ENCODE data around the gene LTB4R2.

Gene LTB4R2

GRCh38 chr14:24292118-24292807, 17.7 kb upstream of the LTB4R2 start:
- H3K79me2 ChIP-seq (ENCODE audit: low read length) = no peaks in the 10 kb centered on the region
- H3K27ac ChIP-seq (ENCODE audit: low read length) = no peak overlapping the region
- no peak overlapping the region for H3K9ac ChIP-seq (ENCODE audit: low read length)
- H3K4me1 ChIP-seq (ENCODE audit: low read length) = peaks cover 39% of the 10 kb centered on the region
- H3K27me3 ChIP-seq (ENCODE audit: low read depth, low read length) = peaks cover 11% of the 10 kb centered on the region
- TF ChIP-seq EZH2phosphoT487 (IDR thresholded peaks at IDR 0.05; ENCODE audit: low read depth) (no peak), CTCF (IDR thresholded peaks at IDR 0.05; ENCODE audit: low read depth, low read length) (no peak)
- peaks cover 24% of the 10 kb centered on the region for H4K20me1 ChIP-seq (ENCODE audit: insufficient read depth, low read length)
- H3K4me3 ChIP-seq (ENCODE audit: low read length) = no peak overlapping the region
- peaks cover 21% of the 10 kb centered on the region for H3K36me3 ChIP-seq (replicated peaks; ENCODE audit: low read depth, low read length)
- H2AFZ ChIP-seq (ENCODE audit: low read depth, low read length) = no peak overlapping the region
- no peak overlapping the region for H3K4me2 ChIP-seq (ENCODE audit: low read length)
- no peaks in the 10 kb centered on the region for H3K9me3 ChIP-seq (ENCODE audit: insufficient read depth, low read length)

- Histone ChIP-seq H3K4me2 (ENCODE audit: low read length) (no peak overlapping the region), H3K9ac (ENCODE audit: low read length) (no peak overlapping the region), H3K4me1 (ENCODE audit: low read length) (peaks cover 42% of the 10 kb centered on the region), H3K36me3 (replicated peaks; ENCODE audit: low read depth, low read length) (peaks cover 21% of the 10 kb centered on the region), H3K9me3 (ENCODE audit: insufficient read depth, low read length) (no peaks in the 10 kb centered on the region), H4K20me1 (ENCODE audit: insufficient read depth, low read length) (peaks cover 24% of the 10 kb centered on the region), H3K27ac (ENCODE audit: low read length) (no peak overlapping the region), H3K27me3 (ENCODE audit: low read depth, low read length) (peaks cover 7% of the 10 kb centered on the region; the same call in 1 of the 2 replicates), H3K79me2 (ENCODE audit: low read length) (no peaks in the 10 kb centered on the region), H3K4me3 (ENCODE audit: low read length) (no peak overlapping the region), H2AFZ (ENCODE audit: low read depth, low read length) (no peak overlapping the region)
- TF ChIP-seq EZH2phosphoT487 (IDR thresholded peaks at IDR 0.05; ENCODE audit: low read depth) (no peak), CTCF (IDR thresholded peaks at IDR 0.05; ENCODE audit: low read depth, low read length) (no peak)
These were observed 16.4 kb upstream of the LTB4R2 start for GRCh38 chr14:24293525-24293924.

- H3K36me3 ChIP-seq (replicated peaks; ENCODE audit: low read depth, low read length) = peaks cover 13% of the 10 kb centered on the region
- H4K20me1 ChIP-seq (ENCODE audit: insufficient read depth, low read length) = peaks cover 4% of the 10 kb centered on the region; the same call in 1 of the 2 replicates
- no peak overlapping the region for H2AFZ ChIP-seq (ENCODE audit: low read depth, low read length)
- H3K27ac ChIP-seq (ENCODE audit: low read length) = no peak overlapping the region
- H3K27me3 ChIP-seq (ENCODE audit: low read depth, low read length) = no peaks in the 10 kb centered on the region
- peaks cover 33% of the 10 kb centered on the region for H3K4me1 ChIP-seq (ENCODE audit: low read length)
- TF ChIP-seq CTCF (IDR thresholded peaks at IDR 0.05; ENCODE audit: low read depth, low read length) (peak; percentile 90), EZH2phosphoT487 (IDR thresholded peaks at IDR 0.05; ENCODE audit: low read depth) (no peak)
- no peak overlapping the region for H3K9ac ChIP-seq (ENCODE audit: low read length)
- H3K79me2 ChIP-seq (ENCODE audit: low read length) = peaks cover 19% of the 10 kb centered on the region
- no peak overlapping the region for H3K4me3 ChIP-seq (ENCODE audit: low read length)
- peak overlapping the region; percentile 44 for H3K4me2 ChIP-seq (ENCODE audit: low read length)
- H3K9me3 ChIP-seq (ENCODE audit: insufficient read depth, low read length) = no peaks in the 10 kb centered on the region
These were observed 13.4 kb upstream of the LTB4R2 start for GRCh38 chr14:24296341-24297157.
